Airway epithelial cell (primary cell): ENCODE data around the gene GPHA2. TPM values are rescaled to one million over a fixed set of nuclear protein-coding genes. Genes with fewer than 3 reads are reported as not detected.

ENCODE experiments used
- total RNA-seq: library from RNA; depleted of rRNA; stranded (reverse); fragments of >200 nt; gene quantifications from 2 replicates; pipeline ENCODE4 v1.2.3, GENCODE V29; 2015

The GPHA2 gene
- total RNA-seq: not detected in 2 replicates

GRCh38 chr11:64935359-64936081 lies at the start of gene GPHA2:
Gene GPHA2, minus strand, starts transcription at chr11:64935893. Its CDS starts 433 bp downstream, at chr11:64935460.

GRCh38 chr11:64971421-64972233 lies 35.9 kb upstream of the GPHA2 start, which contains the start of gene MAJIN:
Gene MAJIN, minus strand, starts transcription at chr11:64972108. Its CDS starts 12,703 bp downstream, at chr11:64959405.

GRCh38 chr11:64923944-64924909 lies 11.5 kb downstream of the GPHA2 start, which contains the start of gene PPP2R5B:
Gene PPP2R5B, plus strand, starts transcription at chr11:64924689. Its CDS starts 1,046 bp downstream, at chr11:64925735.

GRCh38 chr11:64916775-64917662 lies 18.7 kb downstream of the GPHA2 start, which contains the start of gene ATG2A:
Gene ATG2A, minus strand, starts transcription at chr11:64917209. Its CDS starts 74 bp downstream, at chr11:64917135.

Other genes starting within 250 kb of the GPHA2 start
- gene NRXN2, start 212.7 kb downstream of the GPHA2 start, total RNA-seq: not detected in 2 replicates
- gene RASGRP2, start 191.8 kb downstream of the GPHA2 start, total RNA-seq: not detected in 2 replicates
- 0.14 and 0.79 TPM in 2 replicates for gene PYGM, start 175.9 kb downstream of the GPHA2 start, total RNA-seq
- 130 and 133 TPM in 2 replicates for gene SF1, start 157.4 kb downstream of the GPHA2 start, total RNA-seq
- gene MAP4K2, start 132.7 kb downstream of the GPHA2 start, total RNA-seq: 23.3 and 35.0 TPM in 2 replicates
- gene MEN1, start 125.3 kb downstream of the GPHA2 start, total RNA-seq: 21.9 and 28.4 TPM in 2 replicates
- 15.9 and 17.4 TPM in 2 replicates for gene CDC42BPG, start 91.2 kb downstream of the GPHA2 start, total RNA-seq
- gene EHD1, start 57.3 kb downstream of the GPHA2 start, total RNA-seq: 43.7 and 57.8 TPM in 2 replicates
- gene ATG2A, start 18.7 kb downstream of the GPHA2 start, total RNA-seq: 18.2 and 19.0 TPM in 2 replicates
- 14.8 and 16.2 TPM in 2 replicates for gene PPP2R5B, start 11.2 kb downstream of the GPHA2 start, total RNA-seq
- not detected in 2 replicates for gene MAJIN, start 36.2 kb upstream of the GPHA2 start, total RNA-seq
- 0.09 TPM in 1 of 2 replicates, not detected in the other for gene BATF2, start 61.1 kb upstream of the GPHA2 start, total RNA-seq
- gene ARL2, start 78.3 kb upstream of the GPHA2 start, total RNA-seq: 118 and 132 TPM in 2 replicates
- gene SNX15, start 91.5 kb upstream of the GPHA2 start, total RNA-seq: 10.2 and 14.2 TPM in 2 replicates
- 32.7 and 34.4 TPM in 2 replicates for gene SAC3D1, start 105.3 kb upstream of the GPHA2 start, total RNA-seq
- 2.0 and 7.1 TPM in 2 replicates for gene NAALADL1, start 122.7 kb upstream of the GPHA2 start, total RNA-seq
- gene CDCA5, start 148.1 kb upstream of the GPHA2 start, total RNA-seq: 13.9 and 14.8 TPM in 2 replicates
- gene ZFPL1, start 148.3 kb upstream of the GPHA2 start, total RNA-seq: 30.1 and 48.6 TPM in 2 replicates
- gene VPS51, start 160.3 kb upstream of the GPHA2 start, total RNA-seq: 195 and 359 TPM in 2 replicates
- gene TM7SF2, start 176.0 kb upstream of the GPHA2 start, total RNA-seq: 80.3 and 96.7 TPM in 2 replicates
- 28.4 and 54.3 TPM in 2 replicates for gene ZNHIT2, start 181.8 kb upstream of the GPHA2 start, total RNA-seq
- gene FAU, start 186.2 kb upstream of the GPHA2 start, total RNA-seq: 609 and 906 TPM in 2 replicates
- 54.8 and 80.0 TPM in 2 replicates for gene MRPL49, start 186.4 kb upstream of the GPHA2 start, total RNA-seq
- gene SYVN1, start 198.6 kb upstream of the GPHA2 start, total RNA-seq: 12.7 and 18.1 TPM in 2 replicates
- not detected in 2 replicates for gene SPDYC, start 234.3 kb upstream of the GPHA2 start, total RNA-seq
- gene CAPN1, start 246.0 kb upstream of the GPHA2 start, total RNA-seq: 594 and 598 TPM in 2 replicates